ENCODE measurements around the gene BUD31. TPM values are rescaled to one million over a fixed set of nuclear protein-coding genes. Genes with fewer than 3 reads are reported as not detected.

The BUD31 gene
- total and polyA plus RNA-seq, 2 of the 13 experiments (the other 11 are each of a cell fraction or from before 2014, with no cell fraction given), result 35.1 to 79.1 TPM

DNA sequence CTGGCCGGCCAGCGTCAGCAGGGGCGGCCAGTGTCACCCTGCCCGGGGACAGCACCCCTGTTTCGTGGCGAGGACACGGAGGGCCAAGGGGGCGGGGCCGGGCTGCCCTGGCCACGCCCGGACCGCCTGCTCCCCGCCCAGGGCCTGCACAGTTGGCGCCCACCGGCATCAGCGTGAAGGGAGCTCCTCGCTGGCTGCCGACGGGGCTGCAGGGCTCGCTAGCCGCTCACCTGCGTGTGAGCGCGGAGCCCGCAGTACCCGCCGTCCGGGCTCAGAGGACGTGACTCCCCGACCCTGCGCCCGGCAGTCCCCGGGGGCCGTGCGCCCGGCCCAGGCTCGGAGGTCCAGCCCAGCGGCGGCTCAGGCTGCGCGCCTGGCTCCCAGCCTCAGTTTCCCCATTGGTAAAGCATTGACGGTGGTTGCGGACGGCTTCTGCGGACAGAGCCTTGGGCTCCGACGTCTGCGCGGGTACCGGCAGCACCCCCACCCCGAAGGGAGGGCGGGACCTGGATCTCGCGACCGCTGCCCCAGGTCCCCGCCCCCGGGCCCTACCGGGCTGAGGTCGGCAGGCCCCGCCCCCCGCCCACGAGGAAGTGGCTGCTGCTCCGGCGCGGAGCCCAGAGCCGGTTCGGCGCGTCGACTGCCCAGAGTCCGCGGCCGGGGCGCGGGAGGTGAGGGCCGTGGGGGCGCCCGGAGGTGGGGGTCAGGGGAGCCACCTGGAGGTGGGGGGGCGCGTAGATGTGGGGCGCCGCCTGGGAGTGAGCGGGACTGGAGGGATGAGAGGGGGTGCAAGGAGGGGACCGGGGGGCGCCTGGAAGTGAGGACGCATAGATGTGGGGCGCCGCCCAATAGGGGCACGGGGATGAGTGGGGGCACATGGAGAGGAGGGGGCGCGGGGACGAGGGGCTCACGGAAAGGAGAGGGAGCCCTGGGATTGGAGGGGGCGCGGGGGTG is 34.4 kb upstream of the BUD31 start, which contains the start of gene ARPC1B (continued):
- TF ChIP-seq TAF15 (IDR thresholded peaks at IDR 0.05; ENCODE audit: low read depth, low read length, poor library complexity, severe bottlenecking) (no peak), ATF3 (CRISPR knock-in tag; IDR thresholded peaks at IDR 0.05) (no peak), MYNN (CRISPR knock-in tag; IDR thresholded peaks at IDR 0.05; ENCODE audit: low read depth) (peak; percentile 43; the same call in 1 of the 2 replicates), ZNF766 (CRISPR knock-in tag; IDR thresholded peaks at IDR 0.05; ENCODE audit: borderline replicate concordance) (no peak), ZNF205 (CRISPR knock-in tag; IDR thresholded peaks at IDR 0.05) (0 out of 2 replicates have a peak, but pooled peaks have one; percentile 21), UBTF (CRISPR knock-in tag; IDR thresholded peaks at IDR 0.05) (peak; percentile 56), TBP (CRISPR knock-in tag; IDR thresholded peaks at IDR 0.05) (no peak), HOXA3 (CRISPR knock-in tag; IDR thresholded peaks at IDR 0.05) (peak; percentile 19; the same call in 1 of the 2 replicates), FOXM1 (CRISPR knock-in tag; IDR thresholded peaks at IDR 0.05) (no peak), CBFB (CRISPR knock-in tag; IDR thresholded peaks at IDR 0.05) (no peak), NONO (IDR thresholded peaks at IDR 0.05) (no peak), NONO (CRISPR knock-in tag; conservative IDR thresholded peaks at IDR 0.05) (peak; percentile 35), ZNF317 (CRISPR knock-in tag; IDR thresholded peaks at IDR 0.05) (no peak), CCDC6 (CRISPR knock-in tag; IDR thresholded peaks at IDR 0.05) (no peak; the same call in 1 of the 2 replicates), MED13 (CRISPR knock-in tag; IDR thresholded peaks at IDR 0.05) (no peak), ISL2 (CRISPR knock-in tag; IDR thresholded peaks at IDR 0.05) (peak; percentile 47; the same call in 1 of the 2 replicates), ZNF776 (CRISPR knock-in tag; IDR thresholded peaks at IDR 0.05) (peak; percentile 83; the same call in 1 of the 2 replicates), HCFC1 (IDR thresholded peaks at IDR 0.05; ENCODE audit: low read depth, low read length) (no peak), ZNF777 (CRISPR knock-in tag; IDR thresholded peaks at IDR 0.05) (peak; percentile 93), KMT2B (CRISPR knock-in tag; IDR thresholded peaks at IDR 0.05) (no peak), HNRNPLL (IDR thresholded peaks at IDR 0.05; ENCODE audit: low read depth, low read length, poor library complexity, severe bottlenecking) (peak; percentile 88), ZNF883 (CRISPR knock-in tag; IDR thresholded peaks at IDR 0.05; ENCODE audit: not compliant biosample characterization) (peak; percentile 31)
- TF ChIP-seq, protein P1, sequence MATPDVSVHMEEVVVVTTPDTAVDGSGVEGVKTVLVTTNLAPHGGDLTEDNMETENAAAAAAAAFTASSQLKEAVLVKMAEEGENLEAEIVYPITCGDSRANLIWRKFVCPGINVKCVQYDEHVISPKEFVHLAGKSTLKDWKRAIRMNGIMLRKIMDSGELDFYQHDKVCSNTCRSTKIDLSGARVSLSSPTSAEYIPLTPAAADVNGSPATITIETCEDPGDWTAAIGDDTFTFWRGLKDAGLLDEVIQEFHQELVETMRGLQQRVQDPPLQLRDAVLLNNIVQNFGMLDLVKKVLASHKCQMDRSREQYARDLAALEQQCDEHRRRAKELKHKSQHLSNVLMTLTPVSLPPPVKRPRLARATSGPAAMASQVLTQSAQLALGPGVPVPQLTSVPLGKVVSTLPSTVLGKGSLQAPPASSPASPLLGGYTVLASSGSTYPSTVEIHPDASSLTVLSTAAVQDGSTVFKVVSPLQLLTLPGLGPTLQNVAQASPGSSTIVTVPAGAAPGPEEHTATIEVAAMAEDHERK (CRISPR knock-in tag; IDR thresholded peaks at IDR 0.05; ENCODE audit: low read depth), result no peak
- TF ChIP-seq, protein P2, sequence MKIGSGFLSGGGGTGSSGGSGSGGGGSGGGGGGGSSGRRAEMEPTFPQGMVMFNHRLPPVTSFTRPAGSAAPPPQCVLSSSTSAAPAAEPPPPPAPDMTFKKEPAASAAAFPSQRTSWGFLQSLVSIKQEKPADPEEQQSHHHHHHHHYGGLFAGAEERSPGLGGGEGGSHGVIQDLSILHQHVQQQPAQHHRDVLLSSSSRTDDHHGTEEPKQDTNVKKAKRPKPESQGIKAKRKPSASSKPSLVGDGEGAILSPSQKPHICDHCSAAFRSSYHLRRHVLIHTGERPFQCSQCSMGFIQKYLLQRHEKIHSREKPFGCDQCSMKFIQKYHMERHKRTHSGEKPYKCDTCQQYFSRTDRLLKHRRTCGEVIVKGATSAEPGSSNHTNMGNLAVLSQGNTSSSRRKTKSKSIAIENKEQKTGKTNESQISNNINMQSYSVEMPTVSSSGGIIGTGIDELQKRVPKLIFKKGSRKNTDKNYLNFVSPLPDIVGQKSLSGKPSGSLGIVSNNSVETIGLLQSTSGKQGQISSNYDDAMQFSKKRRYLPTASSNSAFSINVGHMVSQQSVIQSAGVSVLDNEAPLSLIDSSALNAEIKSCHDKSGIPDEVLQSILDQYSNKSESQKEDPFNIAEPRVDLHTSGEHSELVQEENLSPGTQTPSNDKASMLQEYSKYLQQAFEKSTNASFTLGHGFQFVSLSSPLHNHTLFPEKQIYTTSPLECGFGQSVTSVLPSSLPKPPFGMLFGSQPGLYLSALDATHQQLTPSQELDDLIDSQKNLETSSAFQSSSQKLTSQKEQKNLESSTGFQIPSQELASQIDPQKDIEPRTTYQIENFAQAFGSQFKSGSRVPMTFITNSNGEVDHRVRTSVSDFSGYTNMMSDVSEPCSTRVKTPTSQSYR (CRISPR knock-in tag; IDR thresholded peaks at IDR 0.05; ENCODE audit: borderline replicate concordance), result peak; percentile 27; the same call in 1 of the 2 replicates

All from HepG2 (cell line).